CD14-positive monocyte (primary cell): Measurements from ENCODE around the gene PLA2G2C. TPM values are rescaled to one million over a fixed set of nuclear protein-coding genes. Genes with fewer than 3 reads are reported as not detected.
A peak's percentile ranks its signal among the peaks of the same experiment; 100 is the strongest.

Source experiments
- DNase-seq, 3 donors: peaks; one replicate each; pipeline ENCODE4 v3.0.0-alpha.2; 2011 to 2022
- H2AFZ ChIP-seq: 2 replicates; pipeline ENCODE4 v1.6.0; 2012; ENCODE audit warnings: mild to moderate bottlenecking, low read depth, low read length, inconsistent platforms; ENCODE audit not compliant: insufficient read depth, poor library complexity, severe bottlenecking
- H3K27ac ChIP-seq, 2 donors: 1 replicate in 1 of 2; 2 replicates in 1 of 2; pipeline ENCODE4 v1.5.1; 2012 to 2013; ENCODE audit warnings: low read length in 2 of 2, control low read depth in 1 of 2, inconsistent platforms in 1 of 2, low read depth in 1 of 2, mild to moderate bottlenecking in 1 of 2
- H3K27me3 ChIP-seq, 2 donors: one replicate each; pipeline versions ENCODE4 v1.6.0 to v1.6.1; 2011 to 2013; ENCODE audit warnings: low read length in 2 of 2; ENCODE audit not compliant: control insufficient read depth in 2 of 2, insufficient read depth in 2 of 2
- H3K36me3 ChIP-seq, 2 donors: replicated peaks in 1 of 2; 1 replicate in 1 of 2; 2 replicates in 1 of 2; pipeline versions ENCODE4 v1.5.1 to v1.6.1; 2012 to 2013; ENCODE audit warnings: low read length in 2 of 2, control low read depth in 1 of 2, inconsistent platforms in 1 of 2, mild to moderate bottlenecking in 1 of 2; ENCODE audit not compliant: insufficient read depth in 2 of 2, control insufficient read depth in 1 of 2
- H3K4me1 ChIP-seq, 2 donors: 1 replicate in 1 of 2; 2 replicates in 1 of 2; pipeline versions ENCODE4 v1.5.1 to v1.6.1; 2012 to 2013; ENCODE audit warnings: low read length in 2 of 2, control low read depth in 1 of 2, inconsistent platforms in 1 of 2, mild to moderate bottlenecking in 1 of 2, moderate library complexity in 1 of 2; ENCODE audit not compliant: insufficient read depth in 2 of 2, control insufficient read depth in 1 of 2
- H3K4me2 ChIP-seq: replicated peaks from 2 replicates; pipeline ENCODE3; 2012; ENCODE audit warnings: low read length, moderate library complexity, mild to moderate bottlenecking; ENCODE audit not compliant: poor library complexity, severe bottlenecking; ENCODE audit errors: extremely low read depth
- H3K4me3 ChIP-seq, 3 experiments: fragments of 200-600 bp in 1 of 3; sonication (generic) in 1 of 3; replicated peaks in 1 of 3; 1 replicate in 2 of 3; 2 replicates in 1 of 3; pipeline ENCODE4 v1.5.1; 2011 to 2013; ENCODE audit warnings: low read length in 3 of 3, mild to moderate bottlenecking in 3 of 3, control low read depth in 2 of 3, low read depth in 2 of 3, inconsistent platforms in 1 of 3, moderate library complexity in 1 of 3
- H3K79me2 ChIP-seq: 2 replicates; pipeline ENCODE4 v1.6.0; 2012; ENCODE audit warnings: mild to moderate bottlenecking, control low read depth, inconsistent platforms, low read length, moderate library complexity; ENCODE audit not compliant: insufficient read depth
- H3K9ac ChIP-seq: 2 replicates; pipeline ENCODE4 v1.6.0; 2017; ENCODE audit warnings: low read length, mild to moderate bottlenecking; ENCODE audit not compliant: insufficient read depth, poor library complexity, severe bottlenecking
- H3K9me3 ChIP-seq, 2 donors: replicated peaks in 1 of 2; 1 replicate in 1 of 2; 2 replicates in 1 of 2; pipeline versions ENCODE4 v1.5.1 to v1.6.1; 2012 to 2013; ENCODE audit warnings: low read length in 2 of 2, control low read depth in 1 of 2; ENCODE audit not compliant: control insufficient read depth in 1 of 2, insufficient read depth in 1 of 2
- H4K20me1 ChIP-seq: 2 replicates; pipeline ENCODE4 v1.6.0; 2012; ENCODE audit warnings: mild to moderate bottlenecking, low read length, control low read depth, moderate library complexity; ENCODE audit not compliant: insufficient read depth
- H3K27ac Mint-ChIP-seq, 7 donors: one replicate each; pipeline ENCODE4 v1.8.0; 2020; ENCODE audit warnings: mild to moderate bottlenecking in 7 of 7, mixed read lengths in 7 of 7, moderate library complexity in 6 of 7, inconsistent platforms in 2 of 7
- H3K27me3 Mint-ChIP-seq, 3 donors: one replicate each; pipeline ENCODE4 v1.8.0; 2021 to 2022; ENCODE audit warnings: low read depth in 3 of 3, mild to moderate bottlenecking in 3 of 3, mixed read lengths in 3 of 3, moderate library complexity in 3 of 3, inconsistent platforms in 1 of 3
- H3K36me3 Mint-ChIP-seq, 2 donors: one replicate each; pipeline ENCODE4 v1.8.0; 2020; ENCODE audit warnings: mixed read lengths in 2 of 2, inconsistent platforms in 1 of 2, mild to moderate bottlenecking in 1 of 2
- H3K4me1 Mint-ChIP-seq: one replicate; pipeline ENCODE4 v1.8.0; 2020; ENCODE audit warnings: mild to moderate bottlenecking, mixed read lengths
- H3K4me3 Mint-ChIP-seq, 2 donors: one replicate each; pipeline ENCODE4 v1.8.0; 2020; ENCODE audit warnings: mild to moderate bottlenecking in 2 of 2, mixed read lengths in 2 of 2, moderate library complexity in 1 of 2
- H3K9me3 Mint-ChIP-seq, 7 donors: one replicate each; pipeline ENCODE4 v1.8.0; 2020 to 2022; ENCODE audit warnings: mixed read lengths in 7 of 7, mild to moderate bottlenecking in 6 of 7, moderate library complexity in 6 of 7, inconsistent platforms in 2 of 7
- CTCF ChIP-seq: fragments of 200-600 bp; IDR thresholded peaks from one replicate; pipeline ENCODE4 v1.8.0; 2022; ENCODE audit warnings: antibody characterized with exemption, mild to moderate bottlenecking
- WGBS: methylation state at CpG from one replicate; pipeline ENCODE4 v1.1.5; 2013; ENCODE audit warnings: missing lambda C conversion rate; ENCODE audit not compliant: insufficient coverage; 5-methylcytosine and 5-hydroxymethylcytosine counted together
- intact Hi-C, 2 donors: fragments of 100-400 bp; cut with micrococcal nuclease; formaldehyde crosslinking; loops; one replicate each; pipeline versions ENCODE4 v1.15.0 to v1.15.1; 2023
- polyA plus RNA-seq, 3 donors: library from polyadenylated mRNA; depleted of rRNA in 1 of 3; unstranded in 2 of 3; stranded (reverse) in 1 of 3; fragments of 300-500 nt in 2 of 3; fragments of >200 nt in 1 of 3; fragmentation: Illumina TruSeq in 2 of 3; gene quantifications; 1 replicate in 2 of 3; 2 replicates in 1 of 3; pipeline ENCODE4 v1.2.3, GENCODE V29; 2012 to 2021

The PLA2G2C gene
- polyA plus RNA-seq, 3 donors = 0.07 to 0.40 TPM; not detected in 1

- Mint-ChIP-seq H3K9me3 (peaks cover 56 to 72% (median 68%) of the 10 kb centered on the region in 7 donors), H3K4me1 (peaks cover 12% of the 10 kb centered on the region), H3K4me3 (no peak overlapping the region), H3K27ac (no peak overlapping the region), H3K36me3 (peaks cover 0 to 3% of the 10 kb centered on the region in 2 donors), H3K27me3 (peaks cover 2 to 4% (median 2%) of the 10 kb centered on the region in 3 donors)
- Histone ChIP-seq H4K20me1 (no peaks in the 10 kb centered on the region), H3K4me3 (no peak overlapping the region), H3K36me3 (no peaks in the 10 kb centered on the region), H3K4me2 (no peak overlapping the region), H2AFZ (no peak overlapping the region), H3K79me2 (no peaks in the 10 kb centered on the region), H3K9ac (no peak overlapping the region), H3K4me1 (peaks cover 12 to 15% of the 10 kb centered on the region in 2 donors), H3K27me3 (no peaks in the 10 kb centered on the region), H3K9me3 (peaks cover 68 to 72% of the 10 kb centered on the region in 2 donors), H3K27ac (no peak overlapping the region)
- 93% methylated on average over 4 of the region's 7 CpGs for WGBS
- intact Hi-C loops = no loop called here
- TF ChIP-seq CTCF = no peak
- DNase-seq = no peak
Measured at GRCh38 chr1:20158358-20159070, 27.8 kb downstream of the PLA2G2C start.

- Histone ChIP-seq H3K4me2 (no peak overlapping the region), H3K27me3 (peaks cover 0 to 5% of the 10 kb centered on the region in 2 donors), H3K4me1 (peaks cover 30 to 33% of the 10 kb centered on the region in 2 donors), H3K9me3 (peaks cover 30 to 31% of the 10 kb centered on the region in 2 donors), H3K27ac (peak overlapping the region; percentile 67 to 68), H3K36me3 (no peaks in the 10 kb centered on the region), H3K4me3 (no peak overlapping the region), H2AFZ (no peak overlapping the region), H3K9ac (no peak overlapping the region), H3K79me2 (no peaks in the 10 kb centered on the region), H4K20me1 (no peaks in the 10 kb centered on the region)
- 92% methylated on average over 13 of the region's 18 CpGs for WGBS
- Mint-ChIP-seq H3K36me3 (no peaks in the 10 kb centered on the region), H3K4me3 (peak overlapping the region in 1 of 2 donors; percentile 18), H3K27me3 (peaks cover 3 to 14% (median 9%) of the 10 kb centered on the region in 3 donors), H3K4me1 (peaks cover 28% of the 10 kb centered on the region), H3K9me3 (peaks cover 21 to 36% (median 29%) of the 10 kb centered on the region in 7 donors), H3K27ac (peak overlapping the region; percentile 75 to 97 (median 95))
- no peak for TF ChIP-seq CTCF
- no peak for DNase-seq
- intact Hi-C loops = loop anchor here in 1 of 2 donors (5.0 kb wide), 2 partner anchors 52 to 237 kb away; no protein-coding TSS in a partner anchor
Measured at GRCh38 chr1:20154301-20154831, 32.0 kb downstream of the PLA2G2C start.
